Stimulated activated CD4-positive, alpha-beta T cell treated with anti-CD3 and anti-CD28 coated beads, Interleukin-12 subunit alpha, Interleukin-12 subunit beta, amount 100 ng/mL, for 48 hours (primary cell): ENCODE data around the gene CD163L1.

Experiments used
- DNase-seq, 3 donors: peaks; one replicate each; pipeline ENCODE4 v3.0.0-alpha.2; 2020; ENCODE audit warnings: low read depth in 2 of 3, low spot score in 1 of 3

CD163L1 gene

DNA sequence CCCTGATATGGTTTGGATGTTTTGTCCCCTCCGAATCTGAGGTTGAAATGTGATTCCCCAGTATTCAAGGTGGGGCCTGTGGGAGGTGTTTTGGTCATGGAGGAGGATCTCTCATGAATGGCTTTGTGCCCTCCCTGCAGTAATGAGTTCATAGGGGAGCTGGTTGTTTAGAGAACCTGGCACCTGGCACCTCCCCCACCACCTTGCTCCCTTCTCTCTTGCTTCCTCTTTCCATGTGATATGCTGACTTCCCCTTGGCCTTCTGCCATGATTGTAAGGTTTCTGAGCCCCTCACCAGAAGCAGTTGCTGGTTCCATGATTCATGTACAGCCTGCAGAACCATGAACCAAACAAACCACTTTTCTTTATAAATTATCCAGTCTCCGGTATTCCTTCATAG is 32.6 kb downstream of the CD163L1 start:
- DNase-seq: no peak

DNA sequence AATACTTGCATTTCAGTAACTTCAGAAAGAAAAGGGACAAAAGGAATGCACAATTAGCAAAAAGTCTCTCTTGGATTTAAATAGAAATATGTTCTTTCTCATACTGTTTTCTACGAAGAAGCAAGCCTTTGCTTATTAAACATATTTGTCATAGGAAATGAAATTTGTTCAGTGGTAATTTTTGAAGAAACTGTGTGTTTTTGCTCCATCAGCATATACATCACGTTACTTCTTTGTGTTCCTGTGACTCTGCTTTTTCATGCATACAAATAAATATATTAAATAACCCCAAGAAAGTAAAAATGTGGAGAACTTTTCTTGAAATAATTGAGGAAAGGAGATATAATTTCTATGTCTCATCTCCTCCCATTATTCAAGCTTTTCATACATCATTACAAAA is 39.7 kb downstream of the CD163L1 start:
- no peak for DNase-seq

DNA sequence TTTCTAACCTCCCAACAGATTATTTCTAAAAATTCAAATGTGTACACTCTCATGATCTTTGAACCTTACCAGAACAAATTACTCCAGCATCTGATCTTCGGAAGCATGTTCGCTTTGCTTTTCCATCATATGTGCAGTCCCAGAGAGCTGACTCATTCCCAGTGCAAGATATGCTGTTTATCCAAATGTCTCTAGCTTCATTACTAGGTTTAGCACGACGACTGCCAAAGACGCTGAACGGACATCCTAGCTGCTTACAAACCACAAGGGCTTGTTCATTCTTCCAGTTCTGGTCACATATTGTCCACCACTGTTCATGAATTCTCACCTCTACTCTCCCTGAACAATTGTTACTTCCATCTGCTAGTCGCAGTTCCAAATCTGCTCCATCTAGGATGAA is 40.5 kb downstream of the CD163L1 start:
- DNase-seq: no peak

DNA sequence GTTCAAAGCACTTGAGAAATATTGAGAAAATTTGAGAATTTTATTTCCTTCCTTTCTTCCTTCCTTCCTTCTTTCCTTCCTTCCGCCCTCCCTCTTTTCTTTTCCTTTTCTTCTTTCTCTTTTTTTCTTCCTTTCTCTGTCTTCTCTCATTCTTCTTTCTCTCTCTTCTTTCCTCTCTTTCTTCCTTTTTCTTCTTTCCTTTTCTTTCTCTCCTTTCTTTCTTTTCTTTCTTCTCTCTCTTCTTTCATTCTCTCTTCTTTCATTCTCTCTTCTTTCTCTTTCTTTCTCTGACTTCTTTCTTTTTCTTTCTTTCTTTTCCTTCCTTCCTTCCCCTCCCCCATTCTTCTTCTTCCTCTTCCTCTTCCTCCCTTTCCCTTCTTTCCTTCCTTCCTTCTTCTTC is 44.9 kb downstream of the CD163L1 start:
- DNase-seq: no peak

DNA sequence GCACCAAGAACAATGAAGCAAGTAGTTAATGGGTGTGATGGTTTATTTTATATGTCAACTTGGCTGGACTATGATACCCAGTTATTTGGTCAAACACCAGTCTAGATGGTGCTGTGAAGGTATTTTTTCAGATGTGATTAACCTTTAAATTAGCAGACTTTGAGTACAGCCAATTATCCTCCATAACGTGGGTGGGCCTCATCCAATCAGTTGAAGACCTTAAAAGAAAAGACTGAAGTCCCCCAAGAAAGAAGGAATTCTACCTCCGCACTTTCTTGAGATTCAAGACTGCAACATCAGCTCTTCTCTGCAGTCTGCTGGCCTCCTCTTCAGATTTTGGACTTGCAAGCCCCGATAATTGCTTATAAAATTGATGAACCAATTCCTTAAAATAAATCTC is 47.5 kb downstream of the CD163L1 start:
- no peak for DNase-seq

DNA sequence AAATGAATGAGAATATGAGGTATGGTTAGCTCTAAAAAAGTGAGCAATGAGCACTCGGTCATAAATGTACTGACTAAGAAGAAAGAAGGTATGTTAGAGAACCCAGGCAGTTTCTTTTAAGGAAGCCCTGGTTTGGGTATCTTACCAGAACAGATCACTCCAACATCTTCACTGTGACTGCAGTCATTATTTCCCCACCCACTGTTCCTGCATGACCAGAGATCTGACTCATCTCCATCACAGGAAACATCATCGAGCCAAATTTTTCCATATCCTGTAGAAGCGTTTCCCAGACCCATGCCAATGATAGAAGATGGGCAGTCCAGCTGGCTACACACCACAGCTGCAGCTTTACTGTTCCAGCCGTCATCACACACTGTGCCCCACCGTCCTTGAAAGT is 48.0 kb downstream of the CD163L1 start:
- DNase-seq: no peak

DNA sequence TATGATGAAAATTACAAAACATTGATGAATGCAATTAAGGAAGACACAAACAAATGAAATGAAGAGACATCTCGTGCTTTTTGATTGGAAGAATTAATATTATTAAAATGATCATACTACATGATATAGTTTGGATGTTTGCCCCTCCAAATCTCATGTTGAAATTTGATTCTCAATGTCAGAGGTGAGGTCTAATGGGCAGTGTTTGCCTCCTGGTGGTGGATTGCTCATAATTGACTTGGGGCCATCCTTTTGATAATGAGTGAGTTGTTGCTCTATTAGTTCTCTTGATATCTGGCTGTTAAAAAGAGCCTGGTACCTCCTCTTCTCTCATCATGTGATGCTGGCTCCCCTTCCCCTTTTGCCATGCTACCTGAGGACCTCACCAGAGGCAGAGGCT is 56.7 kb downstream of the CD163L1 start:
- no peak for DNase-seq

DNA sequence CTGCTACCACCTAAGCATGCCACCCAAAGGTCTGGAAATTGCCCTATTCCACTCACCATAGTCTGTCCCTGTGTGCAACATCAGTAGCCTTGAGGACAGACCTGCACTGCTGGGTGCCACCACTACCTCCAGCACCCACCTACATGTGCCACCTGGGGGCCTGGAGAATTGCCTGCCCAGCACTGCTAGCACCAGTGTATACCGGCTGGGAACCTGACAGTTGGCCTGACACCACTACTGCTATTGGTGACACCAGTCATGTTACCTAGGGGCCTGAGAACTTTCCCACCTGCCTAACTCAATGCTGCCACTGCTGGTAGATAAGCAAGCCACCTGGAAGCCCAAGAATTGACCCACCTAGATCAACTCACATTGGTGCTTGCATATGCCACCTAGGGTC is 60.8 kb downstream of the CD163L1 start:
- no peak for DNase-seq

DNA sequence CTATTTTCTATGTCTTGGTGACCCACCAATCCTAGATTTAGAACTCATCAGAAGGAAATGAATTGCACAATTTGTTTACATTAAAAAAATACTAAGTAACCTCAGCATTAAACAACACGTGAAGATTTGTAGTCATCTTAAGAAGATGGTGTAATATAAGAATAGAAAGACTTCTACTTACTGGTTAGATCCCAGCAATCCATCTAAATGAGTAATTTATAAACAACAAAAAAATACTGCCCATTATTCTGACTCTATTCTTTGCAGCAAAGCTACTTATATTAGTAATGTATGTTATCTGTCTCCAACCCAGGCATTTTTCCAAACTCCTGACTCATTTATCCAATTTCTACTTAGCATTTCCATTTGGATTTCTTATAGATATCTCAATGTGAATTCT is 67.8 kb downstream of the CD163L1 start:
- DNase-seq: no peak

DNA sequence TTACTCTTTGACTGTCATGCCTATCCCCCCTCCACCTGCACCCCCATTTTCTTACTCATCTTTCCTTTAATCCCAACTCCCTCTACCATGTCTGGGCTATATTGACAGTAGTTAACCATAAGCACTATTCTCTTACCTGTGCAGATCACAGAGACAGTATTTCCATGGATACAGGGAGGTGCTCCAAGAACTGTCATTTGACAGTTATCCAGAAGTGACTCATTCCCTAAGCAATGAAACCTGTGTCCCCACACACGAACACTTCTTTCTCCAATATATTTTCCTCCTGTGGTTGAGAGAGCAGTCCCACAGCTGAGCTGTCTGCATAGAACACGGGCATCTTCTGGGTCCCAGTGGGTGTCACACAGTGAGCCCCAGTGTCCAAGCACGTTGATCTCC is 68.8 kb downstream of the CD163L1 start:
- DNase-seq: no peak

DNA sequence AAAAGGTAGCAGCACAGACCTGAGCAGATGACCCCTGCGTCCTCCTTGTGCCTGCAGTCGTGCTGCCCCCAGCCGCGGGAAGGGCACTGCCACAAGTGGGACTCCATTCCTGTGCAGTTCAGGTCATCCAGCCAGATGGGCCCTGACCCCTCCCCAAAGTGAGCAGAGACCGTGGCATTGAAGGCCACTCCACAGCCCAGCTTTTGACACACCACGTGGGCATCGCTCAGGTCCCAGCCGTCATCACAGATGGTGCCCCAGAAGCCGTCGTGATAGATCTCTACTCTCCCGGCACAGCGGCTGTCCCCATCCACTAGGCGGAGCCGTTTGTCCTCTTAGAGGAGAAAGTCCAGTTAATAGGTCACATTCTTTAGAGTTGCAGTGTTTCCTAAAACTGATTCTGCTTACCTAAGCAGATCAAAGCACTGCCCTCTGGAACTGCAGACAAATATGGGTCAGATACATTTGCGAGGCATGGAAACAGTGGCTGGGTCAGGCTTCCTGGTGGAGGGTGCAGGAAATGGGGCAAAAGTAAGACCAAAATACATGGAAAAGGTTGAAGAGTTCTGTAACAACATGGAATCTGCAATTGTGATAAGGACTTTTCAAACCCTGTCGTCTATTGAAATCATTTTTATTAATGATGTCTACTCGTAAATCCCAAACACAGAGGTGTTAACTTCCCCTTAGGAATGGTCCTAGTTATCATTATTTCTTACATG is 69.4 kb downstream of the CD163L1 start:
- peak; percentile 2 to 8 (median 7) for DNase-seq

DNA sequence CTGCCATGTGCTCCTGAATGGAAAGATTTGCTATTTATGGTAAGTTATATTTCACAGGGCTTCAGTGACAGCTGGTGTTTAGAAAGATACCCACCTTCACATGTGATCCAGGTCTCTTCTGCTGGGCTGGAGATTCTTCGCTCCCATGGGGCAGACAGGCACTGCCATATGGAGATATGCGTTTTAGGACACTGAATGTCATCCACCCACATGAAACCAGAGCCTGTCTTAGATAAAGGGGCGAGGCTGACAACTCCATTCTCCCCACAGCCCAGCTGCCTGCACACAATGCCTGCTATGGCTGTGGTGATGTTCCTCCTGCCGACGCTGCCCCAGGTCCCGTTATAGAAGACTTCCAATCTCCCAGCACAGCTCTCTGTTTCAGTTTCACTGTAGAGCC is 70.7 kb downstream of the CD163L1 start:
- no peak for DNase-seq

DNA sequence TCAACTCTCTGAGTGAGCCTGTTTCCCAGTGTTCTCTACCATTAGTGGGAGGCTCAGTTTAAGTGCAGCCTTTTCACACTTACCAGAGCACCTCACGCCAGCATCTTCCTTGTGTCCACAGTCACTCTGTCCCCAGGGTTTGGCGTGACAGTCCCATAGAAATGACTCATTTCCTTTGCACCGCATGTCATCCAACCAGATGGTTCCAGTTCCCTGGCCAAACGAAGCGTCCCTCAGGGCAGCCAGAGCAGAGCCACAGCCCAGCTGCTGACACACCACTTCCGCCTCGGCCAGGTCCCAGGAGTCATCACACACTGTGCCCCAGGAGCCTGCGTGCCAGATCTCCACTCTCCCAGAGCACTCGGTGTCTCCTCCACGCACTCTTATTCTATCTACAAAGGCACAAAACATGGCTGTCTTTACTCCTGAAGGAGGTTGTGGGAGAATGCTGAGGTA is 74.7 kb downstream of the CD163L1 start:
- DNase-seq: no peak

DNA sequence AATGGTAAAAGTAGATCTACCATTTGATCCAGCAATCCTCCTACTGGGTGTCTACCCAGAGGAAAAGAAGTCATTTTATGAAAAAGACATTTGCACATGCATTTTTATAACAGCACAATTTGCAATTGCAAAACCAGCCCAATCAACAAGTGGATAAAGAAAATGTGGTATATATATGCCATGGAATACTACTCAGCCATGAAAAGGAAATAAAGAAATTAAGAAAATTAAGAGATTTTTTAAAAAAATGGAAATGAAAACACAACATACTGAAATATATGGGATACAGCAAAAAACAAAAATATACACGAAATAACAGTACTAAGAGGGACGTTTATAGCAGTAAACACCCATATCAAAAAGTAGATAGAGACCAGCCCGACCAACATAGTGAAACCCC is 81.2 kb downstream of the CD163L1 start:
- DNase-seq: no peak

DNA sequence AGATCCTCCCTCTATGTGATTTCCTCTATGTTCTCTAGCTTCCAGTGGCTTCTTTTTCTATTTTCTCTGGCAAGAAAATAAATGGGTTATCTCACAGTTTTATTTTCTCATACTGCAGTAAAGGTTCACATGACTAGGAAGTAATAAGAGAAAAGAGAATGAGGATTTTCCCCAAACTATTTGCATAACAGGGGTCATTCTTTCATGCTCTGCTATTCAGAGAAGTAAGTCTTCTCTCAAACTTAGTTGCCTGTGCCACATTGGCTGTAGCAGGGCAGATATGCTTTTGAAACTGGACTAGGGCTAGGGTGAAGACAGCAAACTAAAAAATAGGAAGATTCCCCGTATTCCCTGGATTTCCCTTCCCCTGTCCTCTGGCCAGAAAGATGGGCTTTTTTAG is 82.7 kb downstream of the CD163L1 start:
- no peak for DNase-seq

DNA sequence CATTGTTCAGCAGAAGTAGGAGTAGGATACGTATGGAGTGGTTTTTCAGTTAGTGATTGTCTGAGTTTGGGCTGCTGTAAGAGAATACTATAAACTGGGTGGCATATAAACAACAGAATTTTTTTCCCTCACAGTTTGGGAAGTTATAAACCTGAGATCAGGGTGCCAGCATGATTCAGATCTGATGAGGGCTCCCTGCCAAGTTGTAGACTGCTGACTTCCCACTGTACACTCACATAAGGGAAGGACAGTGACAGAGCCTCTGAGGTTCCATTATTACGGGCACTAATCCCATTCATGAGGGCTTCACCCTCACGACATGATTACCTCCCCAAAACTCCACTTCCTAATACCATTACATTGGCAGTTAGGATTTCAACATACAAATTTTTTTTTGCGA is 89.4 kb downstream of the CD163L1 start:
- no peak for DNase-seq

DNA sequence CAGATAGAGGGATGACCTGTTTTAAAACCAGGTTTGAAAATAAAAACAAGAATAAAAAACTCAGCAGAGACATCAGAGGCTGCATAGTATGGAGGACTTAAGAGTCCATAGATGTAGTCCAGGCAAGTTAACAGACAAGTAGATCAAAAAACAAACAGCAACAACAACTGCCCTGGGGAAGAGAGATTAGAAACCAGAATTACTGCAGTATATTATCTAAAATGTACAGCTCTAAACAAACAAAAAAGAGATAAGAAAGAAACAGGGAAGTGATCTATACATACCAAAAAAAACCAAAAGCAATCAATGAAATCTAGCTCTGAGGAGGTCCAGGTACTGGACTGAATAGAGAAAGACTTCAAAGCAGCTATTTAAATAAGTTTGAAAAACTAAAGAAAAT is 91.3 kb downstream of the CD163L1 start:
- no peak for DNase-seq

DNA sequence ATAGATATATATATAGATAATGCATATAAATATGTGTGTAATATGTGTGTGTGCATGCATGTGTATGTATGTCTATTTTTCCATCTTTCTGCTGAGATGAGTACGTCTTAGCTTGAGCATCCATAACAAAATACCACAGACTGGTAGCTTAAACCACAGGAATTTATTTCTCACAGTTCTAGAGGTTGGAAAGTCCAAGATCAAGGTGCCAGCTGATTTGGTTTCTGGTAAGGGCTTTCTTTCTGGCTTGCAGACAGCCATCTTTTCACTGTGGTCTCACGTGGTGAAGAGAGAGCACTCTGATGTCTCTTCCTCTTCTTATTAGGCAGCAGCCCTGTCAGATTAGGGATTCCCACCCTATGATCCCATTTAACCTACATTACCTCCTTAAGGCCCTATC is 92.8 kb downstream of the CD163L1 start:
- no peak for DNase-seq

DNA sequence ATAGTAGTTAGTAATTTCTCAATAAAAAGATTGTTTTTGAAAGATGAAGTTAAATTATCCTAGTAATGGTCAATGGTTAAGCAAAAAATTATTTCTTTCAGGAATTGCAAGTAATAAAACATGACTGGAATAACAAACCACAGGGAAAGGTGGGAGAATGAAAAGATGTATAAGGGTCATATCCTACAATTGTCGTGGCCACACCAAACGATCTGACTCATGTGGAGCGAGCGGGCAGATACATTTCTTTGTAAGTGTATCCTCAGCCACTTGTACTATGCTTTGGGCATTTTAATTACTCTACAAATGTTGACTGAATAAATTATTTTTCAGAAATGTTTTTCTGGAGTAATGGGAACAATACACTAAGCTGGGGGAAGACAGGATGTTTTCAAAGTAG is 94.5 kb downstream of the CD163L1 start:
- DNase-seq: no peak

DNA sequence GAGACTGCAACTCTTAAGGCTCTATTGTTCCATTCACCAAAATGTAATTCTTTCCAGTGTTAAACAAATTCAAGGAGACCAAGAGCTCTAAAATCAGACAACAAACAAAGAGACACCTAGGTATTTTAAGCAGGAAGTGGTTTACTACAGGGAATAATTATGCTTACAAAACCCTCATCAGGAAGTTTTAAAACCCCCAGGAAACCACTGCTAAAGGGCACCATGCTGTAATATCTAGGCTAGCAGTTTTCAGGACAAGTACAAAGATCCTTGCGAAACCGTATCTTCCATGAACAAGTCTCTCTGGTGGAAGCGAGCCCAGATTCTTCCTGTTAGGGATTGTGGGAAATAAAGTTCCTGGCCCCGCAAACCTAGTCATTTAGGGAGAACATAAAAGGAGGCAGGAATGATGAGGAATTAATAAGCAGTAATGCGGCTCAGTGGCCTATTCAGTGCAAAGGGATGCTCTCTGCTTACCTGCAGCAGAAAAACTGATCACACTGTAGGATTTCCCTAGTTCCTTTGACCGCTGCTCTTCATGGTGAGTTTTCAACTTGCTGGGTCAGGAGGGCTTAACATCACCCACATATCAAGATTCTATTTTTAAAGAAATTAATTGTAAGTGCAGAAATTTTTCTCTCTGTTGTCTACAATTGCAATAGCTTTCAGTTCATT is 97.3 kb downstream of the CD163L1 start:
- DNase-seq: no peak

DNA sequence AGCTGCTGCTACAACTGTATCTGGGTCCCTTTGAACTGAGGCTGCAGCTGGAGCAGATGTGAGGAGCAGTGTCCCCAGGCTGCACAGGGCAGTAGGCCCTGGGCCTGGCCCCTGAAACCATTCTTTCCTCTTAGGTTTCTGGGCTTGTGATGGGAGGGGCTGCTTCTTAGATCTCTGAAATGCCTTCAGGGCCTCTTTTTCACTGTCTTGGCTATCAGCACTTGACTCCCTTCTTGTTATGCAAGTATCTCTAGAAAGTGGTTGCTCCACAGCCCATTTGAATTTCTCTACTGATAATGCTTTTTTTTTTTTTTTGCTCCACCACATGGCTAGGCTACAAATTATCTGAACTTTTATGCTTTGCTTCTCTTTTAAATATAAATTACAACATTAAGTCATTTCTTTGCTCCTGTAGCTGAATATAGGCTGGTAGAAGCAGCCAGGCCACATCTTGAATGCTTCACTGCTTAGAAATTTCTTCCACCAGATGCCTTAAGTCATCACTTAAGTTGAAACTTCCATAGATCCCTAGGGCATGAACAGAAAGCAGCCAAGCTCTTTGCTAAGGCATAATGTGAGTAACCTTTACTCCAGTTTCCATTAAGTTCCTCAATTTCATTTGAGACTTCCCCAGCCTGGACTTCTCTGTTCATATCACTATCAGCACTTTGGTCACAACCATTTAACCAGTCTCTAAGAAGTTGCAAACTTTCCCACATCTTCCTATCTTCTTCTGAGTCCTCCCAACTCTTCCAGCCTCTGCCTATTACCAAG is 98.9 kb downstream of the CD163L1 start:
- no peak for DNase-seq

DNA sequence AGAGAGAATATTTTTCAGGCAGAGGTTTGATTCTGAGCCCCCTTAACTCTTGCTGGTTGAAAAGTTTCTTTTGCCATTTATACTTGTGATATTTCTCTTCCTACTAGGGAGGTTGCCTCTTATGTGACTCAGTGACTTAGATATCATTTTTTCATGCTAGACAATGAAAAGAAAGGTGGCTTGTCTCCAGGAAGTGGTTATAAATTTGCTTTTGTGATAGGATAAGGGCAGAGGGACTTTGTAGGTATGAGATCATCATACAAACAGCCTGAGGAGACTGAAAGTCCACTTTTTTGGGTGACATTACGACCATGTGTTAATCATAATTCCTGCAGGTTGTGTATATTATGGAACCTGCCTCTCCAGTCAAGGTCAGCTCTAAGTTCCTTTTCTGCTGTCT is 104.3 kb downstream of the CD163L1 start:
- no peak for DNase-seq
